NCI-H1417 (cell line): ENCODE measurements around the gene METTL26.
A peak's percentile ranks its signal among the peaks of the same experiment; 100 is the strongest.
"Not testable (repeated sequence)": the region's sequence is repeated elsewhere in the genome, so short reads cannot be mapped to it uniquely, and the experiment has no call there.

ENCODE experiments used
- DNase-seq, 3 experiments: peaks; one replicate each; lab custom pipeline; 2025; lab: John Stamatoyannopoulos, UW

Gene METTL26

DNA sequence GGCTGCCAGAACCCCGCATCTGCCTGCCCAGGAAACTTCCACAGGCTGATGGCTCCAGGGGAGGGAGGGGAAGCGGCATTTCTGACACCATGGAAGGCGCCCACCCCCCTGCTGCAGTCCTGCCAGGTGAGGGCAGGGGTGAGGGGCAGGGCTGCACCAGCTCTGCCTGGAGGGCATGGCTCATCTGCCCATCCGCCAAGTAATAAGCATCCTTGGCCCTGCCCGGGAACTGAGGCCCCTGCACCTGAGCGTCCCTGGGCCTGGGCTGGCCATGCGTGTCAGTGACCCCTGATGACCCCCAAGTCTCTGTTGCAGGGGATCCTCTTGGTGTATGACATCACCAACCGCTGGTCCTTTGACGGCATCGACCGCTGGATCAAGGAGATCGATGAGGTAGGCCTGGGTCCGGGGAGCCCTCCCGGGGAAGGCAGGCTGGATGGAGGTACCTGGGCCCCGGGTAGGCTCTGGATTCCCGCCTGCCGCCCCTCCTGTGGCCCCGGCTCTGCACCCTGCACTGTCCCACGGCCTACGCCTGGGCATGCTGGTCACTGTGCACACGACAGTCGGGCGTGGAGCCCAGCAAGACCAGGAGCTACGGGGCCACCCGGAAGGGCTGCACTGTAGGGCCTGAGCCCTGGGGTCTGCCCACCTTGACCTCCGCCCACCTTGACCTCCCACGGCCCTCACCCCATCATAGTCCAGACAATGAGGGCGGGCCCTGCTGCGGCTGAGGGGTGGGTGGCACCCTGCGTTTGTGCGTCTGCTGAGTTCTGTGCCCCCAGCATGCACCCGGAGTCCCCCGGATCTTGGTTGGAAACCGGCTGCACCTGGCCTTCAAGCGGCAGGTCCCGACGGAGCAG lies 10.8 kb downstream of the METTL26 start:
- no peak for DNase-seq

DNA sequence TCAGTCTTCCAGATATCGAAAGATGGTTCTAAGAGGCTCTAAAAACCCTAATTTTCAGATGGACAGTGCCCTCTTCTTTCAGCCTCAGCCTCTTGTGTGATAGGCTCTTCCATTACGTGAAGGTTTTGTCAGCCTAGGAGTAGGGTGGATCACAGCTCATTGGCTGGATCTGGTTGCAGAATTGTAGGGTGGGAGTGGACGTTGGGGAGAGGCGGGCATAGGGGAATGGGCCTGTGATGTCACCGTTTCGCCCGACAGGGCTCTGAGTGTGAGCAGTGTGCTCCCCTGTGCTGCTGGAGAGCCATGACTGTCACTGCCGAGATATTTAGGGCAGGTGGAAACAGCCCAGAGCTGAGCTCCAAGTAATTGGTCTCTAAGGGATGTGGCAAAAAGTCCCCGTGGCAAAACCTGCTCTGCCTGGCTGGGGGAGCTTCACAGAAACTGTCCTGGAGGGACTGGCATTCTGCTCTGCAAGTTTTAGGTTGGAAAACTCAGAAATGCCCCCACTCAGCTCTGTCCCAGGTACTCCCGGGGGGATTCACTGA lies 11.5 kb downstream of the METTL26 start:
- DNase-seq: no peak

DNA sequence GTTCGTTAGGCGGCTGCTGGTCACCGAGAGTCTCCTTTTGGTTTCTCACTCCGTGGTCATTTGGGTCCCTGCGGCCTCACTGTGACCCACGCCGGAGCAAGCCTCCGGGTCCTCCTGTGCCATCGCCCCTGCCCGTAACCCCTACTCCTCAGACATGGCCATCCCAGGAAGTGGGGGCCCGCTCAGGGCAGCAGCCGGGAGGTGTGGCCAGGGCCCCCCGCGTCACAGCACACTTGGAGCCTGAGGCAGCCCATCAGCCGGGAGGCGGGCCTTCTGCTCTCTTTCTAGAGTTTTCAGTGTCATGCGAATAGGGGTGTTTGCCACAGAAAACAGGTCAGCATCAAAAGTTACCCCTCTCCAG lies 13.2 kb downstream of the METTL26 start:
- DNase-seq: no peak

DNA sequence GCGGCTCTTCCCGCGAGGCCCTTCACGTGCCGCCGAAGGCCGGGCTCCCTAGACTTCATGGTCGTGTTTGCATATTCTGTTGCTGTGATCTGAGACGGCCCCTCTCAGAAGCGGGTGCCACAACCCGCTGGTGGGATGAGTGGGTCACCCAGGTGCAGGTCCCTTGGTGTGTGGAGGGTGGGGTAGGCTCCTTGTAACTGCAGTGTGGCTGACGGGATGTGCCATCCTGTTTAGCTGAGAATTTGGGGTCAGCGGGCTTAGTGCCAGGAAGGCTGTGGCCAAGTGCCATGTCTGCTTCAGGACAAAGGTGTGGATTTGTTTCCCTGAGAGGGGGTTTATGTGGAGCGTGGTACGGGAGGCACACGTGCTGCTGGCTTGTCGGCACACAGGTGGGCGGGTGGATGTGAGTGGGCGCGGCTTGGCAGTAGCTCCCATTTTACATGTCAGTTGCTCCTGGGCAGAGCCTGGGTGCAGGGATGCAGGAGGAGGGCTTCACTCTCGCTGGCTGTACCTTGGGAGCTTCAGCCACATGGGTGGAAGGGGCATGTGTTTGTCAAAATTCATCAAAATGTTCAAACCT lies 14.5 kb downstream of the METTL26 start:
- peak in 2 of 3 experiments; percentile 9 to 14 for DNase-seq

DNA sequence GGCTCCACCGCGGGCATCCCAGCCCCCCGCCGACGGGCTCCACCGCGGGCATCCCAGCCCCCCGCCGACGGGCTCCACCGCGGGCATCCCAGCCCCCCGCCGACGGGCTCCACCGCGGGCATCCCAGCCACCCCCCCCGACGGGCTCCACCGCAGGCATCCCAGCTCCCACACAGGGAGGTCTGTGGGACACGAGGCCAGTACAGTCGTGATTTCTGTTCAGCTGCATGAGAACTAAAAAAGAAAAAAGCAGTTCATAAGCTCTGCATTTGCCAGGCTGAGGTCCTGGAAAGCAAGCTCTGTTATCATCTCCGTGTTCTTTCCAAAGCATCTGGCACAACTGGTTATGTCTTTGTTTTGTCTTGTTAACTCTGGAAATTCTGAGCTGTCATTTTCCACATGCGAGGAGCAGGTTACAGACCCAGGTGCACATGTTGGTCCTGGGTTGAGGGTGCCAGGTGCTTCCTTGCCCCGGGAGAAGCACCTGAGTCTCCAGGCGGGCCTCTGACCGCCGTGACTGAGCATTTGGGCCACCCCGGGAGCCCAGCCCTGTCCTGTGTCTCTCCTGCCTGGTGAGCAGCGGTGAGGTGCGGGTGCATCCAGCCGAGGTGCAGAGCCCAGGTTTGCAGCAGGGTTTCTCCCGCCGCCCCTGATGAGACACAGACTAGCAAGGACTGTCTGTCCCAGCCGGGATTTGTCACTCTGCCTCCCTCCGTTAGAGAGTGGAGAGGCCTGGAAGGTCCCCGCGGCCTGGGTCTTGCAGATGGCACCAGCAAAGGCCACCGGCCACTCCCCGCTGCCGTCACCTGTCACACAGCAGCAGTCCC lies 15.2 kb downstream of the METTL26 start:
- DNase-seq: peak in 1 of 3 experiments; percentile 9

DNA sequence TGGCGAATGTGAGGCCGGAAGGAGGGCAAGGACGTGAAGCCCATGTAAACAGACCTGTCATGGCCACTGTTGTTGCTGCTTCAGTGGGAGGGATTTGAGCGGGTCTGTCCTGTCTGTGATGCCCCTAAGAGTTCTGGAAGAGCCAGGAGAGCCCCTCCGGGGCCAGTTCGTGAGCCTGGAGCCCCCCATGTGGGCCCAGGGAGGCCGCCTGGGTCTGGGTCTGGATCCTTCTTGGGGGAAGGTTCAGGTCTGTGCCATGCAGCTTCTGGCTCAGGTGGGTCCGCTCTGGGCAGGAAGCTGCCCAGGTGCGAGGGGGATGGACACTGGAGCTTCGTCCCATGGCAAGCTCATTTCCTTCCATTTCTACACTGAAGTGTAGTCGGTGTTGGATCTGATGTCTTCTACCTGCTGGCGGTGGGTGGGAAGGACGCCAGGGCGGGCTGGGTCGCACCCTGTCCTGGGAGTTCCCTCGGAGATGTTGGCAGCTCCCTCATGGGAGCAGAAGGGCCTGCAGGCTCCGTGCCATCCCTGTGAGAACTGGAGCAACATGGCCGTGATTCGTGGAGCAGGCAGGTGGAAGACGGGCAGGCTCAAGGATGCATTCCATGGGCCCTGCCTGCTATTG lies 16.5 kb downstream of the METTL26 start:
- DNase-seq: no peak

DNA sequence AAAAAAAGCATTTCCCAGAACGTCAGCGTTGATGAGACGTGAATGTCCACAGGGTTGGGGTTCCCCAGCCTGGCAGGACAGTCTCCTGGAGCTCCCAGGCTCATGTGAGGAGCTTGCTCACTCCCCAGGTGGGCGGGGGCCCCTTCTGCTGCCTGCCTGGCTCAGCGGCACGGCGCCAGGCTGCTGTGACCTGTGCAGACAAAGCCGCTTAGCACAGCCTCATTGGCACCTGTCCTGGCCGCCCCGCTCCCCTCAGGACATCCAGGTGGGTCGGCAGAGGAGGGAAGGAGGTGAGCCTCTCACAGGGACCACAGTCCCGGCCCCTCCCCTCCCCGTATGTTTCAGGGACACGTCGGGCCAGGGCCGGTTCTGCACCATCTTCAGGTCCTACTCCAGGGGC lies 18.2 kb downstream of the METTL26 start:
- no peak for DNase-seq

DNA sequence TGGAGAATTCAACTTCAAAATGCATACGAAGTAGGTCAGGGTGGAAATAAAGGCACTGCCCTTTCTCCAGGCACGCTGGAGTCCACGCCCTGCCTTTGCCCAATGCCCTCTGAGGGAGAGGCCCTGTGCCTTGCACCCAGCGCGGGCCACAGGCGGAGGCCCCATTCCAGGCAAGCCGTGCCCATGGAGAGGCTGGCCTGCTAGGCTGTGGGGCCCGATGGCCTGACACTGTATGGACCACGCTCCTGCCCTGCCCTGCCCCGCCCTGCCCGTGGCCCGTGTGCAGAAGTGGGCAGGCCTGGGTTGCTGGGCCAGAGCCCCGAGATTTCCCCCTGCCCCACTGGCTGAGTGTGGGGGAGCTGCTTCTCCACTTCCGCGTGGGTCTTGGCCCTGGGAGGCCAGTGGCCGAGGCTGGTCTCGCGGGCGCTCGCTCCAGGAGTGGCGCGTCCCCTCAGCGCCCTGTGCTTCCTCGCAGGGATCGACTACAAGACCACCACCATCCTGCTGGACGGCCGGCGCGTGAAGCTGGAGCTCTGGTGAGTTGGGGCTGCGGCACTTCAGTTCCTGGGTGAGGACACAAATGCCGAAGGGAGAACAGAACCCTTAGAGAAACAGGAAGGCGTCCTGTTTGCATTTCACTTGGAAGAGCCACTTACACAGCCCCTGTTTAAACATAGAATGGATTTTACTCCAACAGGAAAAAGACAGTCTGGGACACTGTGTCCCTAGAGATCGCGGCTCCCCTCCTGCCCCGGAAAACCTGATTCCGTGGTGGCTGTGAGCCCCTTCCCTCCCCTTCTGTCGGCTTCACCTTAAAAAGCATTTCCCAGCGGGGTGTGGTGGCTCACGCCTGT lies 19.1 kb downstream of the METTL26 start:
- DNase-seq: no peak

DNA sequence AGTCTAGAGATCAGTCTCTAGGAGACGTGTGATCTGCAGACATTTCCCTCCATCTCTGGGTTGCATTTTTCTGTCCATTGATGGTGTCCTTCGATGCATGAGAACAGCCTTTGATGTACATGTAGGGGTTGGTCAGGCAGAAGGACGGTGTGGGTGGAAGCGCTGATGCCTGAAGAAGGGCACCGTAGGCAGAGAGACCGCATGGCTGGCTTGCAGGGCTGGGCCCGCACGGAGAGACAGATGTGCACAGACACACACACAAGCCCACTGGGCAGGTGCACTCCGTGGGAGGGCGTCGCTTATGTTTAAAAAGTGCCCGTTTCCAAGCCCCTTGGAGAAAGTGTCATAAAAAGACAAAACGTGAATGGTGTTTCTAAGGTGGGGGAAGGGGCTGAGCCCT lies 21.0 kb downstream of the METTL26 start:
- DNase-seq: no peak

DNA sequence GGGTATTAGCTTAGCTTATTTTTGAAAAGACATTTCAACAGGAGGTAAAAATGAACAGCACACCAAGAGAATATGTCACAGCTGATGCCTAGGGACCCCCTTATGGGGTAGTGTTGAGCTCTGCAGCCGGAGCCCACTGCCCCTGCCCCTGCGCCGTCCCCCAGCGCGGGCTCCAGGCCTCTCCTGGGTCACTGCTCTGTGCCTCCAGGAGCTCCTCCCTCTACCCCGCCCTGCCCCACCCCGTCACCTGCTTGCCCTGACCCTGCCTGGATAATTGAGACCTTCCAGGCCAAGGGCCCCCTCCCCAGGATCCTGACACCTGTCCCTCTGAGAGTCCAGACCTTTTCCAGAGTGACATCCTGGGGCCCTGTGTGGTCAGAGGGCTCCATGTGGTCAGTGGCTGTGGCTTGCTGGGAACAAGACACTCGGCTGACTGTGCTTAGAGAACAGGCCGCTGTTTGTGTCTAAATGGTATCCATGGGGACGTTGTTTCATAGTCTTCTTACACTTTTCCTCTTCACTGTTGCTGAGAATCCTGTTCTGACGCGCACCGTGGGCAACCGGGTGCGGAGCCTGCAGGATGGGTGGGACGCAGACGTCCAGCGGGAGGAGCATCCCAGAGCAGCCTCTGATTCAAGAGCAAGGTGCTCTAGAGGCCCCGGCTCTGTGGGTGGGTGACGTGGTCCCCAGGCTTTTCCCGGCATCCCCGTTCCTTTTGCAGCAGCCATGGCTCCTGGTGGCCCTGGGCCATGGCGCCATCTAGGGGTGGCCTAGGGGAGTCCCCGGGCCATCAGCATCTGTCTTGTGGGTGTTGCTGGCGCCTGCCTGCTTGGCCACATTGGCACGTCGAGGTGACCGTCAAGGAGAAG lies 25.4 kb downstream of the METTL26 start:
- DNase-seq: peak; percentile 31 to 53 (median 53)

DNA sequence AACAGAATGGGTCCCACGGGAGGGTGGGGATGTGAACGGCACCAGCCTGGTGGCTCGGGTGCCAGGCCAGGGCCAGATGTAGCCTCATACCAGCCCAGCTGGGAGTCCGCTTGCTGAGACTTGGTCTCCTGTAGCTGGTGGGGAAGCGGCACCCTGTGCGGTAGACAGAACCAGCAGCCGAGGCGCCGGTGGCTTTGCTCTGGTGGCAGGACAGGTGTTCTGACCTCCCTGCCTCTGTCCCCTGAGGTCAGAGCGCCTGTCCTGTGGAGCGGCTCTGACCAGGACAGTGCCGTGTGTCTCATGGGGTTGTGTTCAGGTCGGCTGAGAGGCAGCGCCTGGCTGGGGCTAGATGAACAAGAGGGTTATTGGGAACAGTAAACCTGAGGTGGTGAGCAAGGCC lies 26.1 kb downstream of the METTL26 start:
- no peak for DNase-seq

DNA sequence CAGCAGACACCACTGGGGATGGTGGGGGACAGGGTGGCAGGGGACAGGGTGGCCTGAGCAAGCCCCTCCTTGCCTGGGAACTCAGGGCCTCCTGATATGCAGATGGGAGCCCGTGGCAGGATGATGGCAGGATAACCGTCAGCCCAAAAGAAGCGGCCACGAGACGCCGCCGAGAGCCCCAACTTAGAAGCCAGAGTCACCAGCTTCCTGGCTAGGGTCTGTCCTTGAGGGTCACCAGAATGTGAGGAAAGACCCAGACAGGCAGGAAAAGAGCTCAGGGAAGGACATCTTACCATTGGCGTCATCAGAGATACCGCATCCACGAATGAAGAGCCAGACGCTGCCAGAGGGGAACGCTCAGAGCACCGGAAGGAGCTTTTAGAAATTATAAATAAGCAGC lies 26.8 kb downstream of the METTL26 start:
- DNase-seq: no peak

DNA sequence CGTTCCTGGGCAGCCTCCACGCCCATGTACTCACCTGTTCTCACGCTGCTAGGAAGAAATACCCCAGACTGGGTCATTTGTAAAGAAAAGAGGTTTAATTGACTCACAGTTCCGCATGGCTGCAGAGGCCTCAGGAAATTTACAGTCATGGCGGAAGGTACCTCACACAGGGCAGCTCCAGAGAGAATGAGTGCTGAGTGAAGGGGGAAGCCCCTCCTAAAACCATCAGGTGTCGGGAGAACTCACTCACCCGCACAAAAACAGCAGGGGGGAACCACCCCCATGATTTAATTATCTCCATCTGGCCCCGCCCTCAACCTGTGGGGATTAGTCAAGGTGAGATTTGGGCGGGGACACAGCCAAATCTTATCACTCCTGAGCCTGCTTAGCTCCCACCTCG lies 28.1 kb downstream of the METTL26 start:
- peak in 2 of 3 experiments; percentile 37 to 43 for DNase-seq

DNA sequence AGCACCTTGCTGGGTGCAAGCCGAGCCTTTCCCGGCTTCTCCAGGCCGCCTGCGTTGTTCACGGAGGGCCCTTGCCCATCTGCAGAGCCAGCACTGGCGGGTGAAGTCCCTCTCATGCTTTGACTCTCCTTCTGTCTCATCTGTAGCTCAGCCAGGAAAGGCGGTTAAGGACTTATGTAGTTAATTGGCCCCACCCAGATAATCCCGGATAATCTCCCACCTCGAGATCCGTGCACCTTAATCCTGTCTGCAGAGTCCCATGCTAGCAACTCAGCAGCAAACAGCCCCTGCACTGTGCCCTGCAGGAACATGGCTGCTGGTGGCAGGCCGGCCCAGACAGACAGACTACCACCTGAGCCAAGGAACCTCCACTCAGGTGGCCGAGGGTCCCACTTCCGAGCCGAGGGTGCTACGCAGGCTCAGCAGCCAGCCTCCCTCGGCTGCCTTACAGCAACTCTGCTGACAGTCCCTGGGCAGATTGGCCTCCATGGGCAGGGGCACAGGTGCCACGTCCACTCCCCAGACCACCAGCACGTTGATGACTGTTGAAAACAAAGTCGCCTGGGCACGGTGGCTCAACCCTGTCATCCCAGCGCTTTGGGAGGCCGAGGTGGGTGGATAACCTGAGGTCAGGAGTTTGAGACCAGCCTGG lies 29.3 kb downstream of the METTL26 start:
- DNase-seq: no peak

DNA sequence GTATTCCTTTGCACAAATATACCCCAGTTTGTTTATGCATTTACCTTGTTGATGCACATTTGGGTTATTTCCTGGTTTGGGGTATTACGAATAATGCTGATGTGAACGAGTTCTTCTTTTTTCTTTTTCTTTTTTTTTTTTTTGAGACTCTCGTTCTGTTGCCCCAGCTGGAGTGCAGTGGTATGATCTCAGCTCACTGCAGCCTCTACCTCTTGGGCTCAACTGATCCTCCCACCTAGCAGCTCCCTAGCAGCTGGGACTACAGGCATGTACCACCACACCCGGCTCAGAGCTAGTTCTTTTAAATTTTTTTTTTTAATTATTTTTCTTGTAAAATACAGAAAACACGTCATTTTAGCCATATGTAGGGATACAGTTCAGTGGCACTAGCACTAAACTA lies 32.2 kb downstream of the METTL26 start:
- no peak for DNase-seq

DNA sequence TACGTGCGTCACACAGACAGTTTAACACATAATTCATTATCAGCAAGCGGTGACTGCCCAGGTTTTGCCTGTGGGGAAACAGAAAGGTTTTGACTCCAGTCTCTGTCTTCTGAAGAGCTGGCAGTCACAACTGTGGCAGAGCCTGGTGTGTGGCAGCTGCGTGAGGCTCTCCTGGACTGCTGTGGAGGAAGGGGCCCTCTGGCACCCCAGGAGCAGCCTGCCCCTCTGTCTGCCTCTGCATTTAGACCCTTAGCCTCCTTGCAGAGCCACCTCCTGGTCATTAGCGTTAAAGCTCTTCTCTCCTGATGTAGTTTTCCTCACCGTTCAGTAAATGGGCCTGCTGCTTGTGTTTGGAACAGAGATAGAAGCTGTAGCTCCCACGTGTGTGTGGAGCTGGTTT lies 35.3 kb downstream of the METTL26 start:
- DNase-seq: peak in 1 of 3 experiments; percentile 6

DNA sequence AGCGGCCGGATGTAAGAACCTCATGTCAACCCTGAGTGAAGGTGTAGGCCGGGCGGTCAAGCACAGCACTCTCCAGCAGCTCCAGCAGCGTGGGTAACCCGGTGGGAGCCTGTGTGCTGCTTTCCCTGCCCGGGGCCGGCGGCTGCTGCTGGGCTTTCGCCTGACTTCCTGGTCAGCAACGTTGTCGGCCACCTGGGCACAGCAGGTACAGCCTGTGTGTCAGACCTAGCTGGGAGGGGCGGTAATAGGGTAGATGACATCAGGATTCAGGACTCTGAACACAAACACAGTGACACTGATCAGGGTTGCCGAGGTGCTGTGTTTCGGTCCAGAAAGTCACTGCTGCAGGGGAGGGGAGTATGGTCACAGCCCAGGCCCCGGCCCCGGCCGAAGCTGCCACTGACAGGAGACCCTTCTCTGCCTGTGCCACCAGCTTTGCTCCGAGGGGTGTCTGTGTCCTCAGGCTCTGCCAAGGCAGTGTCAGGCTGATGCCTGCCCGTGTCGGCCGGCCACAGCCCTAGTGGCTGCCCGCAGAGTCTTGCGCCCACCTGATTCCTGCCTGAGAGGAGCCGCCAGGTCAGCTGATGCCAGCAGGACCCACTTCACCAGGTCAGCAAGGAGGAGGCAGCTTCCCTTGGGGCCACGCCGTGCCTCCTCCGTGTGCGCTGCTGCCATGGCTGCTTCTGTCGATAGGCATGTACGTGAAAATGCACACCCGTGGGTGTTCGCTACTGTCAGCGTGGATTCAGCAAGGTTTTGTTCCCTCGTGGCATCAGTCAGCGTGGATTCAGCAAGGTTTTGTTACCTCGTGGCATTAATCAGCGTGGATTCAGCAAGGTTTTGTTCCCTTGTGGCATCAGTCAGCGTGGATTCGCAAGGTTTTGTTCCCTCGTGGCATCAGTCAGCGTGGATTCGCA lies 37.0 kb downstream of the METTL26 start:
- no peak for DNase-seq

DNA sequence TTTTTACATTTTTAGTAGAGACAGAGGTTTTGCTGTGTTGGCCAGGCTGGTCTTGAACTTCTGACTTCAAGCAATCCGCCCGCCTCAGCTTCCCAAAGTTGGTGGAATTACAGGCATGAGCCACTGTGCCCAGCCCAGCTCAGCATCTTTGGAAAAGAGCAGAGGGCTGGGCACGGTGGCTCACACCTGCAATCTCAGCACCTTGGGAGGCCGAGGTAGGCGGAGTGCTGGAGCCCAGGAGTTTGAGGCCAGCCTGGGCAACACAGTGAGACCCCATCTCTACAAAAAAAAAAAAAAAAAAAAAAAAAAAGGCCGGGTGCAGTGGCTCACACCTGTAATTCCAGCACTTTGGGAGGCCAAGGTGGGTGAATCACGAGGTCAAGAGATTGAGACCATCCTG lies 38.5 kb downstream of the METTL26 start:
- DNase-seq: not testable (repeated sequence)

DNA sequence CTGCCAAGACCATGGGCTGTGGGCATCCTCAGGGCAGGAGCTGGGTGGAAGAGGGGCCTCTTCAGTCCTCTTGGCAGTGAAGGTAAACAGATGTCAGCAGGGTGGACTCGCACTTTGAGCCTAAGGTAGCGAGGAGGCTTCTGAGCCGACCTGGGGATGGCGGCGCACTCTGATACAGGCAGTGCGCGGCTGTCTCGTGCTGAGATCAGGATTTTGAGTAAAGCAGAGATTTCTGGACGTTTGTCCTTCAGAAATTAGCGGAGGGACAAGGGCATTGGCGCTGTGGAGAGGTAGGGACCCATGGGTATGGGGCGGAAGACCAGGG lies 39.4 kb downstream of the METTL26 start:
- DNase-seq: no peak
